GM12878 (cell line): ENCODE data around the gene SLC25A13. TPM values are rescaled to one million over a fixed set of nuclear protein-coding genes. Genes with fewer than 3 reads are reported as not detected.

ENCODE experiments used
- BACH1 ChIP-seq: fragments of 450-650 bp; IDR thresholded peaks from 2 replicates; pipeline ENCODE4 v1.6.1; 2017; ENCODE audit warnings: mild to moderate bottlenecking, borderline replicate concordance
- BRCA1 ChIP-seq: IDR thresholded peaks from 2 replicates; pipeline ENCODE4 v1.6.1; 2011; ENCODE audit warnings: low read depth, low read length, improper control_type of control experiment
- CBX5 ChIP-seq: sonication (generic); IDR thresholded peaks from 2 replicates; pipeline ENCODE4 v1.6.1; 2016; ENCODE audit warnings: low read depth, moderate library complexity, mild to moderate bottlenecking, inconsistent platforms
- FOS ChIP-seq: IDR thresholded peaks from 3 replicates; pipeline ENCODE4 v1.6.1; 2011; ENCODE audit warnings: borderline replicate concordance; ENCODE audit not compliant: insufficient read length; ENCODE audit errors: extremely low read depth
- IRF3 ChIP-seq: fragments of 450-650 bp; IDR thresholded peaks from 2 replicates; pipeline ENCODE4 v1.6.1; 2014; ENCODE audit warnings: mild to moderate bottlenecking
- KDM1A ChIP-seq: fragments of 200-600 bp; sonication (generic); IDR thresholded peaks from 2 replicates; pipeline ENCODE4 v1.6.1; 2016; ENCODE audit warnings: borderline replicate concordance
- RELA ChIP-seq: fragments of 450-650 bp; IDR thresholded peaks from 2 replicates; pipeline ENCODE4 v1.8.0; 2014; ENCODE audit warnings: borderline replicate concordance; ENCODE audit not compliant: partially characterized antibody
- RUNX3 ChIP-seq: IDR thresholded peaks from 2 replicates; pipeline ENCODE4 v1.6.1; 2012; ENCODE audit warnings: low read length, inconsistent platforms
- SUZ12 ChIP-seq: fragments of 200-600 bp; sonication (generic); IDR thresholded peaks from one replicate; pipeline ENCODE4 v1.6.1; 2018; ENCODE audit warnings: antibody characterized with exemption, mild to moderate bottlenecking; ENCODE audit not compliant: unreplicated experiment
- TBL1XR1 ChIP-seq: IDR thresholded peaks from 2 replicates; pipeline ENCODE4 v1.6.1; 2012; ENCODE audit warnings: low read depth, low read length, improper control_type of control experiment
- ZBTB40 ChIP-seq: fragments of 450-650 bp; IDR thresholded peaks from 2 replicates; pipeline ENCODE4 v1.6.1; 2016; ENCODE audit warnings: mild to moderate bottlenecking, moderate library complexity, borderline replicate concordance
- ZSCAN29 ChIP-seq: fragments of 450-650 bp; IDR thresholded peaks from 2 replicates; pipeline ENCODE4 v1.6.1; 2017; ENCODE audit warnings: mild to moderate bottlenecking, moderate library complexity
- polyA plus RNA-seq, 11 experiments: library from polyadenylated mRNA; depleted of rRNA in 4 of 11; unstranded in 6 of 11; stranded (reverse) in 5 of 11; fragments of >200 nt; fragmentation: Nextera tagmentation in 4 of 11; fragmentation: Illumina TruSeq in 1 of 11; extraction: Ambion mirVana in 4 of 11; extraction: Trizol in 1 of 11; gene quantifications; 1 replicate in 1 of 11; 2 replicates in 10 of 11; pipeline versions ENCODE4 v1.2.1 to v1.2.3, GENCODE V29; 2011 to 2016; ENCODE audit warnings: inconsistent platforms in 2 of 11, missing spikeins in 2 of 11, low read depth in 1 of 11
- total RNA-seq, 4 experiments: library from RNA; depleted of rRNA in 3 of 4; stranded (reverse); fragments of >200 nt in 3 of 4; fragmentation: Illumina TruSeq in 1 of 4; extraction: Trizol in 1 of 4; gene quantifications; 2 replicates each; pipeline versions ENCODE4 v1.2.1 to v1.2.3, GENCODE V29; 2013 to 2021

SLC25A13 gene
- total and polyA plus RNA-seq, 10 of the 15 experiments (the other 5 are each of a cell fraction or from before 2014, with no cell fraction given), result 7.0 to 24.7 (median 18.6) TPM

DNA sequence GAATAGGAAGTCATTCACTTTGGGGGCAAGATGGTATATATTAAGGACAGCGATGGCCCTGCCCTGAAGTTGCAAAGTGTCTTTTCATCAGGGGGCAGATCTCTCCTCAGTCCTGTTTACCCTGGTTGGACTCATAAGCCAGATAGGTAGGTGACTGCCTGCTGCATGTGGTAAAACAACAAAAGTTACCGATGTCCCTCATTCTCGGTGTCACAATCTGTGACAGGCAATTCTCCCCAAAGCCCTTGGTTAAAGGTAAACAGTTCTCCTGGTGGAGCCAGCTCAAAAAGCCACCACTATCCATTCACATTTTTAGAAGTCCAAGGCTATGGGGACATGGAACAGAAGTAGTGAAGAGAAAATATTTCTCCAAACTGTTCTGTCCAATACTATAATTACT lies 9.9 kb upstream of the SLC25A13 start (continued):
- TF ChIP-seq ZBTB40 (no peak), TBL1XR1 (no peak), RUNX3 (no peak), KDM1A (no peak), FOS (no peak), ZSCAN29 (no peak), BRCA1 (no peak), CBX5 (no peak), BACH1 (no peak), SUZ12 (no peak), IRF3 (no peak), RELA (no peak)
